ENCODE data around the gene ADAM8.

Gene ADAM8

DNA sequence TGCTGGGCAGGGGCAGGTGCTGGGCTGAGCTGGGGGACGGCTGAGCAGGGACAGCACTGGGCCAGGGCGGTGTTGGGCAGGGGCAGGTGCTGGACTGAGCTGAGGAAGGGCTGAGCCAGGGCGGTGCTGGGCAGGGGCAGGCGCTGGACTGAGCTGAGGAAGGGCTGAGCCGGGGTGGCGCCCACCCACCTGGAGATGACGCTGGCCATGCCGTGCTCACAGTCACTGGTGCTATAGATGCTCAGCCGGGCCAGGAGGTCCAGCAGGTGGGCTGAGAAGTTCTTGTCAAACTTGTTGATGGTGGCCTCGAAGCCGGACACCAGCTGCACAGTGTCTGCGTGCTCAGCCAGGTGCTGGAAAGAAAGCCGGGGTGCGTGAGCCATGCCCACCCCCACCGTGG is 4.4 kb upstream of the ADAM8 start:
- no peak for DNase-seq

DNA sequence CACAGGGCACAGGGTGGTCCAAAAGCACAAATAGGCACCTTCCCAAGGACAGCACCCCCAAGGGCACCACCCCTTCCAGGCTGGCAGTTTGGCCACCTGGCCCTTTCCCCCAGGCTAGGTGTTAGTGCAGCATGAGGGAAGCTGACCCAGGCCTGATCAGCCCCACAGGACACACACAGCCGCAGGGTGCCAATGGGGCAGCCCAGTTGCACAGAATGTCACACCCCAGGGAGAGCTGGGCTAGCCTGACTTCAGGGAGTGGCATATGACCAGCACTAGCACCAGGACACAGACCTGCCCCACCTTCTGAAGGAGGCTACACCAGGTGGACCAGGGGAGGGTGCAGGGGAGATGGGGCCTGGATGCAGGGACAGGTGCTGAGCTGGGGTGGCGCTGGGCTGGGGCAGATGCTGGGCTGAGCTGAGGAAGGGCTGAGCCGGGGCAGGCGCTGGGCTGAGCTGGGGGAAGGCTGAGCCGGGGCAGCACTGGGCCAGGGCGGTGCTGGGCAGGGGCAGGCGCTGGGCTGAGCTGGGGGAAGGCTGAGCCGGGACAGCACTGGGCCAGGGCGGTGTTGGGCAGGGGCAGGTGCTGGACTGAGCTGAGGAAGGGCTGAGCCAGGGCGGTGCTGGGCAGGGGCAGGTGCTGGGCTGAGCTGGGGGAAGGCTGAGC is 3.9 kb upstream of the ADAM8 start:
- DNase-seq: no peak

DNA sequence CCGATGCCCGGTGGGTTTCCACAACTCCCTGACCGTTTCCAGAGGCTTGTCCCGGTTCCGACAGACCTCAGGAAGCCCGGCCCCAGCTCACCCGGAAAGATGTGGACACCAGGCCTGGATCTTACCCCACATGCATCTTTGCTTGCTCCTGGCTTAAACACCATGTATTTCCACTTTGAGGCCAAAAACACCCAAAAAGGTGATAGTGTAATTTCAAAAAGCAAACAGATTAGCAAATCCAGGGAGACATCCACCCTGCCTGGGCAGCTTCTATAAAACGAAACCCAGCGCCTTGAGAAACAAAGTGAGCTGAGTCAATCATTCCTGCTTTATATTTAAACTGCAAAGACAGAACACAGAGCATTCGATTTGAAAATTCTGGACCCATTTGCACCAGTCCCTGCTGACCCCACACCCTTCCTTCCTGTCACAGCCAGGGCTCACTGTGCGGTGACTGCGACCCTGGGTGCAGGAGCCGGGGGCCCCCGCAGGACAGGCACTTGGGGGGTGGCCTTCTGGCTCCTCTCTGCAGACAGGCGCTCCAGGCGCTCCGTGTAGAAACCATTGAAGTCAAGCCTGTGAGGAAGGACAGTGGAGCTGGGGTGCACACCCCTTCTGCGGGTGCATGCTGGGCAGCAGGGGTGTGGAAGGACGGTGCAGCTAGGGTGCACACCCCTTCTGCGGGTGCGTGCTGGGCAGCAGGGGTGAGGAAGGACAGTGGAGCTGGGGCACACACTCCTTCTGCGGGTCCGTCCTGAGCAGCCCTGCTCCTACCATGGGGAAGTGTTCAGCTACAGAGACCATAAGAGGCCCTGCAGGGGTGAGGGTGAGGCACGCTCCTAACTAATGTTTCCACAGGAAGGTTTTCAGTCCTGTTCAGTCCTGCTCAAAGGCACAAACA is 2.9 kb upstream of the ADAM8 start:
- peak; percentile 55 for DNase-seq

DNA sequence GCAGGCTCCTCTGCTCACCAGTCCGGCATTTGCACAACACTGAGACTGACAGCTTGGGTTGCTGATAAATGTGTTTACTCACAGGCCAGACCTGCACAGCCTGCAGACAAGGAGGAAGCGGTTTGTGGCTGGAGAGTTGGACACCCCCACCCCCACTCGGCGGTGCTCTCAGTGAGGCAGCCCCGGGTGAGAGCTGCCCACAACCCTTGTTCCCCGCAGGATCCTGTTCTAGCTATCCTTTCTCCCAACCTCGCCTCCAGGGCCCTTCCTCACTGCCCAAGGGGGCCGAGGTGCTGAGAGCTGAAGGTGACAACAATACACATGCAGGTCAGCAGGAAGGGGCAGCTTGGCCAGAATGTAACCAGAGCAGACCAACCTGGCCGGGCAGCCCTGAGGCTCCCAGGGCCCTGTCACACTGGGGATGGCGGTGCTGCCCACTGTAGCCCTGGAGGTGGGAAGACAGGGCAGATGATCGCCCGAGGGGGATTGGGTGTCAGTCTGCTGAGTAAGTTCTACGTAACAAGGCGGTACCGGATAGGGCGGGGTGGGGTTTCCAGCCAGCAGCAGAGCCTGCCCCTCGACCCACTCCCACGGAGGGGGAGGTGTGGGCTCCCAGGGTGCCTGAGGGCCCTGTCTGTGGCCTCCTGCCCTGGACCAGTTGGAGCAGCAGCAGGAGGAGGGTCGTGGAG is 2.1 kb upstream of the ADAM8 start:
- DNase-seq: peak; percentile 73

DNA sequence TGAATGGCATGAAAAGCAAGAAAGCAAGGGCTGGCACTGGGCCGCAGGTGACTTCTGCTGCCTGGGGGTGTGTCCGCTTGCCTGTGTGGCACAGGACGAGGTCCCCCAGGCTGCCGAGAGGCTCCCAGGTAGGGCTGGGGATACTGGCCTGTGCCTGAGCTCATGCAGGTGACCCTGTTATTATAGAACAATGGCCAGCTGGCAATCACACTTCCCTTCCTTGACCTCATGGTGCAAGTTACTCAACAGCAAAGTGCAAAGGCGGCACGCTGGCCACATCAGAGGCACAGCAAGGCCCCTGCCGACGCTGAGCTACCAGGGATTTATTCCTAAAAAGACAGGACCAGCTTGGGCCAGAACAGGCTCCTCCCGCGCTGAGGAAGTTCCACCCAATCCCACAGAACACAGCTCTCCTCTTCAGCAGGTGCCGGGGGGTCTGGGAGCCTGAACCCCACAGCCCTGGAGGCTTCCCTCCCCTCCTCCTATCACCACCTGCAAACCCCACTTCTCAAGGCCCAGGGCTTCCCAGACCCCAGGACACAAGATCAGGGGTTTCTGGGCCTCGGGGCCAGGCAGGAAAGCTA is 1.4 kb upstream of the ADAM8 start:
- DNase-seq: peak; percentile 57

DNA sequence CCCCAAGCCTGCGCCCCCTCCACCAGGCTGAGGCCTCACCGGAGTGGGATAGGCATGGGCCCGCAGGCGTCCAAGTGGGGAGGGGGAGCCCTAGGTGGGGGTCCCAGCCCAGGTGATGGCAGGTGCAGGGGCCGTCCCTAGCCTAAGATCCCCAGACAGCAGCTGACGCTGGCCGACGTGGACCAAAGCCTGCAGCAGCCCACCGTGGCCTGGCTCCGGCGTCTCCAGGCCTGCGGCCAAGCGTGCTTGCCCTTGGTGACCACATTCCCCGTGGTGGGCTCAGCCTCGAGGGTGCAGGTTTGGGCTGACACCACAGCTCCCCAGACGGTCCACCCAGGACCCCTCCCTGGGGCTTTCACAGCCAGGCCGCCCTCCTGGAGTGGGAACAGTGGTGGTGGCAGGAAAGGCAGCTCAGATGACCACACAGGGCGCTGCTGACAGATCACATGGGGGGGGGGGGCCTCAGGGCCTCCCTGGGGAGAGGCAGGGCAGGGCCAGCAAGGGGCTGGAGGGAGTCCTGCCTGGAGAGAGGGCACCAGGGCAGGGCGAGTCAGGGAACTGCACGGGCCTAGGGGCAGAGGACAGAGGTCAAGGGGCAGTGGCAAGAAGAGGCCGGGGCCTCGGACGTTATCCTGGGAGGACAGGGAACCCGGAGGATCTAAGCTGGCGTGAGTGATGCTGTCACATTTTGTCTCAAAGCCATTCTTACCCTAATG is 767 bp upstream of the ADAM8 start:
- DNase-seq: no peak

DNA sequence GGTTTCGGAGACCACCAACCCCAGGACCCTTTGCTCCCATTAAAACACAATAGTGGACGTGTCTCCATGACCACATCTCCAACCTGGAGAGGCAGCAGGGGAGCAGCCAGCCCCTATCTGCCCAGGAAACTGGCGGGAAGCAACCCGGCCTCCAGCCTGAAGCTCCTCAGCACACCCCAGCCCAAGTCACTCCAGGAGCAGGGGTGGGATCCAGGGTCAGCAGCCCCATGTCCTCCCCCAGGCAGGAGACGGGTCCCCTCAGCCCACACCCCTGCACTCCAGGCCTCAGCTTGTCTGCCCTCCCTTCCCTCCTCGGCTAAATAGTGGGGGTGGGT is 601 bp downstream of the ADAM8 start:
- no peak for DNase-seq

DNA sequence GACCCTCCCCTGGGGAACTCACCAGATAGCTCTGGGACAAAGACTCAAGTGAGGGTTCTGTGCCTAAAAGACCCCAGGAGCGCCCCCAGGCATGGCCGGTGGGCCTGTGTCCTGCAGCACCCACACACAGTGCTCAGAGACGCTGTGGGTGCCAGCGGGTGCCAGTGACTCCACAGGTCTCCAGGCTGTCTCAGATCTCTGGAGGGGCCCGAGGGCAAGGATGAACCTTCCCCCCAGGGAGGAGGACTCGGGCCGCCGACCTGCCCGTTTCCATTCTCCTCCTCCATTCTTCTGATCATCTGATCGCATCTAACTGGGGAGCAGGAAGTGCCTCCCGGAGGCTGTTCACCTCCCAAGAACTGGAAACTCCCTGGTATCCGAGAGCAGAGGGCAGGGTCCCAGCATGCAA is 980 bp downstream of the ADAM8 start:
- peak; percentile 34 for DNase-seq

DNA sequence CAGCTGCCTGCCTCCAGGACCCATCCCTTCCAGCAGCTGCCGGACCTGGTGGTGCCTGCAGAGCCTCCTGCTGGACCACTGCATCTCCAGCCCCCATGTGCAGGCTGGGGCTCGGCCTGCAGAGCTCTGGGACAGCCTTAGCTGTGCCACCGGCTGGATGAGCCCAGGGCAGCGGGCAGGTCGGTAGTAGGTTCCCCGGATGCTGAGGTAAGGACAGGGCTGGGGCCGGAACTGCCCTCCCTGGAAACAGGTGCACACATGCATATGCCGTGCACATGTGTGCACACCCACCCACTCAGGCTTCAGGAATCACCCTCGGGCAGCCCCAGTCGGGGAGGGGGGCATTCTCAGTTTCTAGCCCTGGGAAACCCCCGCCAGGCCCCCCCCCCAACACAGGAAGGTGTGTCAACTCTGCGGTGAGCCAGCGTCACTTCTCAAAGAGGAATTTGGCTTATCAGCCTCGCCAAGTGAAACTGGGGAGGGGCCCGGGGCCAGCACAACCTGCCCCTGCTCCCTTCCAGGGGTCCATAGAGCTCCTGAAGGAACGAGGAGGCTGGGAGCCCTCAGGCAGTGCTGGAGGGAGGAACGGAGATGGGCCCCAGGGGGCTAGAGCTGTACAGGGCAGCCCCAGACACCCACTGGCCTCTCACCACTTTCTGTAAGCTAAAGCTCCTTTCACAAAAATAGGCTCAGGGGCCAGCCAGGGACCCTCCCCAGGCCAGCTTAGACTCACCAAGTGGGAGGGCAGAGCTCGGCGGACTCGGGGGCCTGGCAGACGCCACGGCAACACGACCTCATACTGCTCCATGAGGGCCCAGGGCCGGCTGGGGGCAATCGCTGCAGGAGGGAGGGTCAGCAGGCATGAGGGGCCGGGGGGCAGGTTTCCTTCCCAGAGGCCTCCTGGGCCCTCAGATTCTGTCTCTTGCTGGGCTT is 1.7 kb downstream of the ADAM8 start:
- peak; percentile 51 for DNase-seq

DNA sequence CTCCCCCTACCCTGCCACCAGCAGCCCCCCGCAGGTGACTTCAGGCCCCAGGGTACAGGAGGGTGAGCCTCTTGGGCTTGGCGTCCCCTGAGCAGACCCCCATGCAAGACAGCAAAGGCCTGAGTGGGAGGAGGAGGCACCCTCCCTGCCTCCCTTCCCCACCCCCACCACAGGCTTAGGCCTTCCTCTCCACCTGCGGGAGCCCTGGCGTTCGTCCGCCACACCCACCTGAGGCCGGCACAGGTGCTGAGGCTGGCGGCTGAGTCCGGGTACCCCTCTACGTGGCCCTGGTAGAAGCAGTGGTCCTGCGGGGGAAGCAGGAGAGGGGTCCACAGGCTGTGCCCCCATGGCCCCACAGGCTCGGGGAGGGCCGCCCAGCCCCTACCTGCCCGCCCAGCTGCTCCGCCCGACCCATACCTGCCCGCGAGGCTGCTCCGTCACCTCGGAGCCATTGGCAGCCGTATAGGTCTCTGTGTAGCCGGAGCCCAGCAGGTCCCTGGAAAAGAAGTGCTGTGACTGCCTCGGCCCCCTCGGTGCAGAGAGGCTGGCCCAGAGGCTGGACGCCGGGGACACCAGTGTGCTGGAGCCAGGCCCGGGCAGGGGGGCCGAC is 3.0 kb downstream of the ADAM8 start:
- no peak for DNase-seq

DNA sequence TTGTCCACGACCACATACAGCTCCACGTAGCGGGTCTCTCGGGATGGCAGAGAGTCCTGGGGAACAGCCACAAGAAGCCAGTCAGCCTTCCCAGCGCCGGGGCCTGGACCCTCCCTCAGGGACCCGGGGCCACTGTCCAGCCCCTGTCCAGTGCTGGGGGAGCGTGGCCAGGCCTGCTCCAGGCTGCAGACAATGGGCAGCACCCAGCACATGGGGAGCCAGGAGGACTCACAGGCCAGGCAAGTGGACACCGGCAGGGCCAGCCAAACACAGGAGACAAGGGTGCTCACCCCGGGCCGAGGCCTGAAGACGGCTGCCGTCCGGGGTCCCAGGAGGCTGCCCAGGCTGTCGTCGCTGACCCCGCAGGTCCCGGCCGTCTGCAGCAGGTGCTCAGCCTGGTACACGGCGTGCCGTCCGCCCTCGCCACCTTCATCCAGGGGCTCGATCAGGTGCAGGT is 3.7 kb downstream of the ADAM8 start:
- no peak for DNase-seq

DNA sequence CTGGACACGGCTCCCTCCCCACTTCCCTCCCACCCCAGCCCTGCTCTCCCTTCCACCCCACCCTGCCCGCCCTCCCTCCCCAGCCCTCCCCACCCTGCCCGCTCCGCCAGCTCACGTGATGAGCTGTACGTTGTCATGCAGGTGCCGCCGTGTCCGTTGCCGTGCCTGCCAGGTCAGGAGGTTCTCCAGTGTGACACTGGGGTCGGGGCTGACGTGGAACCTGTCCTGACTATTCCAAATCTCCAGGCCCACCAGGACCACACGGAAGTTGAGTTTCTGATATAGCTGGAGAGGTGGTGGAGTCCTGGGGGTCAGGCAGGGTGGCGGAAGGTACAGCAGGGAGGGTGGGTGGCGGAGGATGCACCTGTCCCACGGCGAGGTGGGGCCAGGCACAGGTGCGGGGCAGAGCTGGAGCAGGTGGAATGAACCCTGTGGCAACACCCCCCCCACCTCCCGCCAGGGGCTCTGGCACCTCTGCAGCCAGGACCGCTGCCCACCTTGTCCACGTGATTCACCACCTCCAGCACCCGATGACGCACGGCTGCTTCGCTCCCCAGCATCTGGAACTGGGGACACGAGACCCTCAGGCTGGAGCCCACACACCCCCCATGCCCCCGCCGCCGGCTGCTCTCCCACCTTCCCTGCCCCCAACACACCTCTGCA is 4.2 kb downstream of the ADAM8 start:
- no peak for DNase-seq

DNA sequence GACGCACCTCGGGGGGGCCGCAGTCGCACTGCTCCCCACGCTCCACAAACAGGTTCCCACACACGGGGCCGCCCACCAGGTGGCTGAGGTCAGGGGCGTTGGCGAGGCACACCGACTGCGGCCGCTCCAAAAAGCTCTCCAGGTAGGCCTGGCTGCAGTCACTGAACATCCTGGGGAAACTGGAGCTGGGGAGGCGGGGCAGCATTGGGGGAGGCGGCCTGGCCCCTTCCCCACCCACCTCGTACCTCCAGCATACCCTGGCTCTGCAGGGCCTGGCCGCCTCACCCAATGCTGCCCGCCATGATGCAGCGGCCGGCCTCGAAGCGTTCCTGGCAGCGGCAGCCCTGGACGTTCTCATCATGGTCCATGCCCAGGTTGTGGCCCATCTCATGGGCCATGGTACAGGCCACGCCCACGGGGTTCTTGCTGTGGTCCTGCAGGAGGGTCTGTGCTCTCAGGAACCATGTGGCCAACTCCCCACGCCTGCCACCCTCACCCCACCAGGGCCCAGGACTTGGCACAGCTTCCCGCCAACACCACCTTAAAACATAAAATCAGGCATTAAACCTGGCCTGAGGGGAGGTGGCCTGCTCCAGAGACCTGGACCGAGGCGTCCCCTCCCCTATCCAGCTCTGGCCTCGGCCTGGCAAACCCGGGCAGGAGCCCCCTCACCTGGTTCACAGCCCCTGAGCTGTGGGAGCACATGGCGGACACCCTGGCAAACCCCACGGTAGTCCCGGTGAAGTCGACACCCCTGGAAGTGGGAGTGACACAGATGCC is 5.0 kb downstream of the ADAM8 start:
- no peak for DNase-seq

DNA sequence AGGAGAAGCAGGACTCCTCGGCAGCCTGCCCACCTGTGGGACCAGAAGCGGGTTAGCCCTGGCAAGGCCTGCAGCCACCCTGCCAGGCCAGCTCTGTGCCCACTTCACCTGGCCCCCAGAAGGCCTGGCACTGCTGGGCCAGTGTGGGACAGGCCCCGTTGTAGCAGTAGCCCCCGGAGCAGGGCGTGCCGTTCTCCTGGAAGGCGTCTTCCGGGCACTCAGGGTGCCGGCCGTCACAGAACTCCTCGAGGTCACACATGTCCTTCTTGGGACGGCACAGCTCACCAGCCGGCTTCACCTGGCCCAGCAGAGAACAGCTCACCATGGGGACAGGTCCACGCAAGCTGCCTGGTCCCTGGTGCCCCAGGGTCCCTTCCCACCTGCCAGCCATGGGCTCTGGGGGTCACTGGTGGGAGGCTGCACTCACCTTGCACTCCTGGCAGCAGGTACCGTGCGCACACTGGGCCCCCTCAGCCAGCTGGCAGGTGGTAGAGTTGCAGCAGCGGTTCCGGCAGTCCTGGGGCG is 5.8 kb downstream of the ADAM8 start:
- no peak for DNase-seq

DNA sequence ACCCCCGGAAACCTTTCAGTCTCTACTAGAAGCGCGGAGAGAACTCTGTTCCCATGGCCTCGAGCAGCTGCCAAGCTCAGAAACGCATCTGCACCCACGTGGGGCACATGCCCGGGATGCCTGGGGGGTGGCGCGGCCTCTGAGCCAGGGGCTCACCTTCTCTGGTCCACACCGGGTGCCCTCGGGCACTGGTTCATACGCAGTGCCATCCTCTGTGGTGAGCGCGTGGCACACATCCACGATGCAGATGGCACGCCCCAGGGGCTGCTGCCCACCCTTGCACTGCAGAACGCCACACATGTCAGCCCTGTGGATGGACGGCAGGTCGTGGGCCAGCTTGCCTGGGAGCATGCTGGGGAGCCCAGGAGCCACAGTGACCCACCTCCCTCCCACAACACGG is 6.5 kb downstream of the ADAM8 start:
- no peak for DNase-seq

DNA sequence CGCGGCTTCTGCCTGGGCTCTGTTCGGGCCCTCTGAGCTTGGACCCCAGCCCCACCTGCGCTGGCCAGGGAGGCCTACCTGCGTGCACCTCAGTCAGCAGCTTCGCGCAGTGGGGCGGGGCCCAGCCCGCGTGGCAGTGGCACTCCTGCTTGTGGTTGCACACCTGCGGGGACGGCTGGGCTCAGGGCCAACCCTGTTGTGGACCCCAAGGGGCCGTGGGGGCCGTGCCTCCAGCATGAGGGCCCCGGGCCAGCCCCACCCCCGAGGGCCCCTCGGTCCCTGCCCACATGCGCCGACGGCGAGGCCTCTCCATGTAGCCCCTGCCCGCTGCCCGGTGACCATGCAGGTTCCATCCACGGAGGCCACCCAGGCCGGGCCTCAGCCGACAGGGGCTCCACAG is 7.3 kb downstream of the ADAM8 start:
- DNase-seq: no peak

DNA sequence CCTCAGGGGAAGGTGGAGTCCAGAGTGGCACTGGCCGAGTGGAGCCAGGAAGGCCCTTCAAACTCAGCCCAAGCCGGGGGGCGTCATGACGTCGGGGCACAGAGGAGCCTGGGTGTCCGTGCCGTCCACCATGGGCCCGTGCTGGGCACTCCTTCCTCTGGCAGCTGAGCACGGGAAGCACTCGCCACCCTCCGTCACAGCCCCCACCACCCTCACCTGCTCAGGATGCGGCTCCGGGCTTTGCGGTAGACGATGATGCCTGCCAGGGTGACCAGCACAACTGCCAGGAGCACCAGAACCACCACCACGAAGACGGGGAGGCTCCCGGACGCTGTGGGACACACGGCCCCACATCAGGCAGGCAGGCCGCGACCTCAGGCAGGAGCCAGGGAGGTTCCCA is 8.1 kb downstream of the ADAM8 start:
- DNase-seq: no peak

DNA sequence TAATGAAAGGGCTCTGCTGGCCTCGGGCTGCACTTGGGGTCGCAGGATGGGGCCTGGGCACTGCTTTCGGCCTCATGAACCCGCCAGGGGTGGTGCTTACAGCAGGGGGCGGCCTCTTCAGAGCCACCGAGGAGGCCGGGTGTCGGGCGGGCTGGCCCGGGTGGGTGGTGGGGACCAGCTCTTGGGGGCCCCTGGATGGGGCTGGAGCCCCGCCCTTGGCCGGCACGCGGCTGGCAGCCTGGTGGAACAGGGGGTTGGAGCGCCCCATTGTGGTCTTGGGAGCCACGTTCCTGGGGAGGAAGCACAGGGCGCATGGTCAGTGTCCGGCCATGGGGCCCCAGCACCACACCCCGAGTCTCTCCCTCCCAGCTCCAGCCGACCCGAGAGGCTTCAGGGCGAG is 8.8 kb downstream of the ADAM8 start:
- DNase-seq: no peak

DNA sequence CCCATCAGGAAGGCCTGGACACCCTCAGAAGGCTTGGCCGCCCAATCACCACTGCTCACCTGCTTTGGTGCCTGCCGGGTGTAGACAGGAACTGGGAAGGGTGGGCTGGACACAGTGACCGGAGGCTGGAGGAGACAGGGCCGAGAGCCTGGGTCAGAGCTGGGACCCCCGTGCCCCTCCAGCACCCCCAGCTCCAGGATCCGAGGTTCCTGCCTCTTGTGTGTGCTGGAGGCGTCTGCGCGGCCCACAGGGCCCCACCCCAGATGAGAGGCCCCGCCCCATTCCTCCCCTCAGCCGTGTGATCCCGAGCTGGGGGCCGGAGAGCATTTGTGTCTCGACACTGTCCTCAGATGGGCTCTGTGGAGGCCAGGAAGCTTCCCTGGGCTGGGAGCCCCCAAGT is 9.4 kb downstream of the ADAM8 start:
- DNase-seq: no peak

Data from suppressor macrophage treated with lipopolysaccharide for 4 hours (primary cell).